GM13977 (cell line): ENCODE data around the gene SURF1.

Experiments used
- DNase-seq: peaks from one replicate; pipeline ENCODE4 v3.0.0; 2012; ENCODE audit warnings: low spot score
- in situ Hi-C: fragments of 300-500 bp; cut with MboI; formaldehyde crosslinking; loops from one replicate; pipeline ENCODE4 v1.12.0; 2022; ENCODE audit warnings: low sequenced_read_pairs, low pct_unique_long_range_greater_than_20kb, mixed read lengths, inconsistent platforms; ENCODE audit not compliant: unreplicated experiment
- TF ChIP-seq, protein P1 (sequence below): IDR thresholded peaks from 2 replicates; pipeline ENCODE4 v1.5.1; 2012; ENCODE audit warnings: mild to moderate bottlenecking, control low read depth; ENCODE audit not compliant: insufficient read depth; ENCODE audit errors: extremely low read depth, missing control alignments

SURF1 gene

GRCh38 chr9:133367221-133367620 is 10.9 kb upstream of the SURF1 start:
- in situ Hi-C loops, result no loop called here
- no peak for DNase-seq
- TF ChIP-seq, protein P1, sequence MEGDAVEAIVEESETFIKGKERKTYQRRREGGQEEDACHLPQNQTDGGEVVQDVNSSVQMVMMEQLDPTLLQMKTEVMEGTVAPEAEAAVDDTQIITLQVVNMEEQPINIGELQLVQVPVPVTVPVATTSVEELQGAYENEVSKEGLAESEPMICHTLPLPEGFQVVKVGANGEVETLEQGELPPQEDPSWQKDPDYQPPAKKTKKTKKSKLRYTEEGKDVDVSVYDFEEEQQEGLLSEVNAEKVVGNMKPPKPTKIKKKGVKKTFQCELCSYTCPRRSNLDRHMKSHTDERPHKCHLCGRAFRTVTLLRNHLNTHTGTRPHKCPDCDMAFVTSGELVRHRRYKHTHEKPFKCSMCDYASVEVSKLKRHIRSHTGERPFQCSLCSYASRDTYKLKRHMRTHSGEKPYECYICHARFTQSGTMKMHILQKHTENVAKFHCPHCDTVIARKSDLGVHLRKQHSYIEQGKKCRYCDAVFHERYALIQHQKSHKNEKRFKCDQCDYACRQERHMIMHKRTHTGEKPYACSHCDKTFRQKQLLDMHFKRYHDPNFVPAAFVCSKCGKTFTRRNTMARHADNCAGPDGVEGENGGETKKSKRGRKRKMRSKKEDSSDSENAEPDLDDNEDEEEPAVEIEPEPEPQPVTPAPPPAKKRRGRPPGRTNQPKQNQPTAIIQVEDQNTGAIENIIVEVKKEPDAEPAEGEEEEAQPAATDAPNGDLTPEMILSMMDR, result no peak

DNA sequence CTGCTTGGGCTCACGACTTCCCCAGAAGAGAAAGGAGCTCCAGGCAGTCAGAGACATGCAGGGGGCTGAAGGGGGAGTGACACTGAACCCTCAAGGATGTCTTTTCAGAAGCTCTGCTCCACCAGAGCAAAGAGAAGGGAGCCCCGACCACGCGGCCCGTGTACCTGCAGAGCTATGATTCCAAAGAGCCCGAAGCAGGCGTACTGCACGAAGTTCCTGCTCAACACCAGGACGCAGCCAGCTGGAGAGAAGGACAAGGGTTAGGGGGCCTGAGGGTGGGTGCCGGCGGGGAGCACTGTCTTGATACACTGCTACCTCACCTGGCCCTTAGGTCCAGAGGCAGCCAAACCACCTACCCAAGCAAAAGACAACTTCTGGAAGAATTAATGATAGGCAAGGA is 10.1 kb upstream of the SURF1 start:
- in situ Hi-C loops, result no loop called here
- no peak for DNase-seq
- TF ChIP-seq, protein P1, result no peak

GRCh38 chr9:133362359-133363044 is 6.2 kb upstream of the SURF1 start:
- TF ChIP-seq, protein P1, result no peak
- in situ Hi-C loops, result no loop called here
- no peak for DNase-seq

DNA sequence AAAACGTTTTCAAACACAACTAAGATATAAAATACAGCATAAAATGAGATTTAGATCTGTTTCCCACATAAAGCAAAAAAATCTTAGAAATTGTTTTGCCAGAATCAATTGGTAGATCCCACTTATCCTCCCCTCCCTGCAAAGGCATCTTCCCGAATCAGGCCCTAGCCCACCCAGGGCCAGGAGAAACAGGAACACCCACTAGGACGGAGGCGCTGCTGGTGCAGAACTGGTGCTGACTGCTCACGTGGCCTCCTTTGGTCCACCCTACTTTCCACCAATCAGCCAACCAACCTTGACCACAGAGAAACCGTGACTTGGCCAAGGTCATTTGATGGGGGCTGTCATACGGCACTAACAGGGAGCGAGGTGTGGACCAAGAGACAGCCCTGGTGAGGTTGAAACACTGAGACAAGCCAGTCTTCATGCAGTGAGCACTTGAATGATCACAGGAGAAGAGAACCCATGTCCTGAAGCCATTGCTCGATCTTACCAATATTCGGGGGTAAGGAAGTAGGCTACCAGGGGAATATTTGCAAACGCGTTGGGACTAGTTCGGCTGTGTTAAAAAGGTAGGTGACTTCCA is 5.3 kb upstream of the SURF1 start:
- in situ Hi-C loops, result no loop called here
- DNase-seq, result no peak
- TF ChIP-seq, protein P1, result no peak

DNA sequence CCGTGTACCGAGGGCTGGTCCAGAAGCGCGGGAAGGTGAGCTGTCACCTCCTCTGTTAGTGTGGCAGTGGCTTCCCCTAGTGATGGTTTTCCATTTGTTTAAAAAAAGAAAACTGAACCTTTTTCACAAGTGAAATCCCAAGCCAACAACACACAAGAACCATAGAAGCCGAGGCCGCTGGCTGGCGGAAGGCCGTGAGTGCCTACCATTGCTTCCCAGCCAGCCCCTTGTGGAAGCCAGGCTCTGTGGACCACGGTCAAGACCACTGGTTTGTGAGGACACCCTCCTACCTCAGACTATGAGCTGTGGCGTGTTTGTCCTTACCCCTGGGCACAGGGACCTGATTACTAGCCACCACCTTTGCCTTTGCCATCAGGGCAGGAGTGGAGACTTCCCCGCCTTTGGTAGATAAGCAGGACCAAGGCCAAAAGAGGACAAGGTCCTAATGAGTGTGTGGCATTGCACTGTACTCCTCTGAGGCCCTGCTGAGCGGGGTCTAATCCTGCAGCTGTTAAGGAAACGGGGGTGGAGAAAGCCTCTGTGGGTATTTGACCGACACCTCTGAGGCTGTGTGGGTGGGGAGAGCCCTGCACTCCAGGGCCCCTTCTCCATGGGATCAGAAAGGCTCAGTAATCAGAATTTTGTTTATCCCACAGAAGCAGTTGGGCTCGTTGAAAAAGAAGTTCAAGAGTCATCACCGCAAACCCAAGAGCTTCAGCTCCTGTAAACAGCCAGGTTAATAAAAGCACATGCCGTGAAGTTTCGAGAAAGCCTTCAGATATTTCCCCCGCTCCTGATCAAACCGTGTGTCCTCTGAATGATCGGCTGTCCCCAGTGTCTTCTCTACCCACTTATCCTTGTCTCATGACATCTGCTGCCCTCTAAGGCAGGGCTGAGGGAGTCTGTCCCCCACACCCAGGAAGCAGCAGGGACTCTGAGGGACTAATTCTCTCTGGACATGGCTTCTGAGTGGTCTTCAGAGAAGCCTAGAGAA is 4.4 kb upstream of the SURF1 start:
- DNase-seq, result no peak
- in situ Hi-C loops, result no loop called here
- TF ChIP-seq, protein P1, result no peak

- TF ChIP-seq, protein P1, result peak; percentile 9
- no peak for DNase-seq
- in situ Hi-C loops, result no loop called here
These were observed 3.3 kb upstream of the SURF1 start for GRCh38 chr9:133359399-133360175.
